Fibroblast of lung (primary cell): ENCODE data around the gene CEP131. TPM values are rescaled to one million over a fixed set of nuclear protein-coding genes. Genes with fewer than 3 reads are reported as not detected.

Experiments
- DNase-seq, 2 donors: peaks; one replicate each; pipeline versions ENCODE4 v3.0.0 to v3.0.0-alpha.2; 2010; ENCODE audit warnings: low read depth in 2 of 2
- H2AFZ ChIP-seq: 2 replicates; pipeline ENCODE4 v1.5.1; 2012; ENCODE audit warnings: low read length, control low read depth, inconsistent platforms
- H3K27ac ChIP-seq: 2 replicates; pipeline ENCODE4 v1.5.1; 2011; ENCODE audit warnings: low read length, control low read depth; ENCODE audit not compliant: insufficient read depth
- H3K27me3 ChIP-seq: 2 replicates; pipeline ENCODE4 v1.5.1; 2011; ENCODE audit warnings: mild to moderate bottlenecking, low read length; ENCODE audit not compliant: control insufficient read depth, insufficient read depth
- H3K36me3 ChIP-seq: 2 replicates; pipeline ENCODE4 v1.5.1; 2011; ENCODE audit warnings: low read length; ENCODE audit not compliant: control insufficient read depth, insufficient read depth
- H3K4me1 ChIP-seq: 2 replicates; pipeline ENCODE4 v1.5.1; 2011; ENCODE audit warnings: low read length; ENCODE audit not compliant: control insufficient read depth, insufficient read depth; ENCODE audit errors: extremely low read depth
- H3K4me2 ChIP-seq: 2 replicates; pipeline ENCODE4 v1.5.1; 2011; ENCODE audit warnings: low read length, control low read depth; ENCODE audit not compliant: insufficient read depth; ENCODE audit errors: extremely low read depth
- H3K4me3 ChIP-seq, 4 experiments: fragments of 200-600 bp in 1 of 4; sonication (generic) in 1 of 4; replicated peaks in 1 of 4; 2 replicates each; pipeline ENCODE4 v1.5.1; 2011 to 2016; ENCODE audit warnings: low read length in 4 of 4, low read depth in 3 of 4, mild to moderate bottlenecking in 3 of 4, control low read depth in 2 of 4, inconsistent platforms in 1 of 4, mixed read lengths in 1 of 4; ENCODE audit not compliant: insufficient read depth in 1 of 4; ENCODE audit errors: control extremely low read depth in 1 of 4
- H3K79me2 ChIP-seq: 2 replicates; pipeline ENCODE4 v1.5.1; 2012; ENCODE audit warnings: mild to moderate bottlenecking, low read length, inconsistent platforms; ENCODE audit not compliant: control insufficient read depth, insufficient read depth
- H3K9ac ChIP-seq: 2 replicates; pipeline ENCODE4 v1.5.1; 2011; ENCODE audit warnings: mild to moderate bottlenecking, low read length, control low read depth; ENCODE audit not compliant: insufficient read depth
- H3K9me3 ChIP-seq: 2 replicates; pipeline ENCODE4 v1.5.1; 2012; ENCODE audit warnings: low read depth, low read length; ENCODE audit not compliant: control insufficient read depth, insufficient read depth
- H4K20me1 ChIP-seq: 2 replicates; pipeline ENCODE4 v1.5.1; 2011; ENCODE audit warnings: low read length; ENCODE audit not compliant: control insufficient read depth, insufficient read depth; ENCODE audit errors: extremely low read depth
- EZH2 ChIP-seq: IDR thresholded peaks from 2 replicates; pipeline ENCODE4 v1.5.1; 2012; ENCODE audit warnings: low read length, control low read depth, mild to moderate bottlenecking; ENCODE audit errors: missing control alignments
- polyA plus RNA-seq, 2 donors: library from polyadenylated mRNA; depleted of rRNA in 1 of 2; stranded (reverse) in 1 of 2; unstranded in 1 of 2; fragments of >200 nt; gene quantifications; 2 replicates each; pipeline ENCODE4 v1.2.1, GENCODE V29; 2011 to 2012; ENCODE audit warnings: missing spikeins in 1 of 2
- total RNA-seq: library from RNA; depleted of rRNA; stranded (reverse); fragments of >200 nt; gene quantifications from 2 replicates; pipeline ENCODE4 v1.2.1, GENCODE V29; 2014
- TF ChIP-seq, protein P1 (sequence below), 2 donors: IDR thresholded peaks in 1 of 2; conservative IDR thresholded peaks in 1 of 2; 1 replicate in 1 of 2; 2 replicates in 1 of 2; pipeline ENCODE4 v1.5.1; 2011 to 2012; ENCODE audit warnings: low read length in 2 of 2, control low read depth in 1 of 2, inconsistent platforms in 1 of 2, low read depth in 1 of 2, mild to moderate bottlenecking in 1 of 2

Gene CEP131
- total and polyA plus RNA-seq, 2 donors (not counting 1 experiment from before 2014, with no cell fraction given), result 2.0 to 7.4 TPM

- Histone ChIP-seq H3K9me3 (no peaks in the 10 kb centered on the region), H3K4me1 (peaks cover 5% of the 10 kb centered on the region), H2AFZ (no peak overlapping the region), H3K79me2 (peaks cover 40% of the 10 kb centered on the region), H3K4me2 (peak overlapping the region; percentile 99), H4K20me1 (no peaks in the 10 kb centered on the region), H3K9ac (peak overlapping the region; percentile 84), H3K4me3 (peak overlapping the region; percentile 73 to 90 (median 80)), H3K27ac (peak overlapping the region; percentile 60), H3K27me3 (no peaks in the 10 kb centered on the region), H3K36me3 (peaks cover 14% of the 10 kb centered on the region)
- DNase-seq, result no peak
- TF ChIP-seq, protein P1, sequence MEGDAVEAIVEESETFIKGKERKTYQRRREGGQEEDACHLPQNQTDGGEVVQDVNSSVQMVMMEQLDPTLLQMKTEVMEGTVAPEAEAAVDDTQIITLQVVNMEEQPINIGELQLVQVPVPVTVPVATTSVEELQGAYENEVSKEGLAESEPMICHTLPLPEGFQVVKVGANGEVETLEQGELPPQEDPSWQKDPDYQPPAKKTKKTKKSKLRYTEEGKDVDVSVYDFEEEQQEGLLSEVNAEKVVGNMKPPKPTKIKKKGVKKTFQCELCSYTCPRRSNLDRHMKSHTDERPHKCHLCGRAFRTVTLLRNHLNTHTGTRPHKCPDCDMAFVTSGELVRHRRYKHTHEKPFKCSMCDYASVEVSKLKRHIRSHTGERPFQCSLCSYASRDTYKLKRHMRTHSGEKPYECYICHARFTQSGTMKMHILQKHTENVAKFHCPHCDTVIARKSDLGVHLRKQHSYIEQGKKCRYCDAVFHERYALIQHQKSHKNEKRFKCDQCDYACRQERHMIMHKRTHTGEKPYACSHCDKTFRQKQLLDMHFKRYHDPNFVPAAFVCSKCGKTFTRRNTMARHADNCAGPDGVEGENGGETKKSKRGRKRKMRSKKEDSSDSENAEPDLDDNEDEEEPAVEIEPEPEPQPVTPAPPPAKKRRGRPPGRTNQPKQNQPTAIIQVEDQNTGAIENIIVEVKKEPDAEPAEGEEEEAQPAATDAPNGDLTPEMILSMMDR (conservative IDR thresholded peaks at IDR 0.05 in 1 of 2, IDR thresholded peaks at IDR 0.05 in 1 of 2; ENCODE audit: low read depth in 1 of 2, low read length in 2 of 2), result no peak
- TF ChIP-seq EZH2, result no peak
Observed at GRCh38 chr17:81237591-81238489, 15.1 kb upstream of the CEP131 start.

- no peak overlapping the region for H3K27ac ChIP-seq
- H3K9ac ChIP-seq, result no peak overlapping the region
- no peaks in the 10 kb centered on the region for H3K9me3 ChIP-seq
- DNase-seq, result no peak
- H3K4me2 ChIP-seq, result no peak overlapping the region
- H3K4me3 ChIP-seq, result no peak overlapping the region
- H3K4me1 ChIP-seq, result peaks cover 5% of the 10 kb centered on the region
- no peaks in the 10 kb centered on the region for H4K20me1 ChIP-seq
- H2AFZ ChIP-seq, result no peak overlapping the region
- peaks cover 13% of the 10 kb centered on the region for H3K36me3 ChIP-seq
- H3K79me2 ChIP-seq, result peaks cover 39% of the 10 kb centered on the region
- TF ChIP-seq, protein P1 (conservative IDR thresholded peaks at IDR 0.05 in 1 of 2, IDR thresholded peaks at IDR 0.05 in 1 of 2; ENCODE audit: low read depth in 1 of 2, low read length in 2 of 2), result no peak
- TF ChIP-seq EZH2, result no peak
- no peaks in the 10 kb centered on the region for H3K27me3 ChIP-seq
Observed at GRCh38 chr17:81236784-81237183, 14.0 kb upstream of the CEP131 start.

DNA sequence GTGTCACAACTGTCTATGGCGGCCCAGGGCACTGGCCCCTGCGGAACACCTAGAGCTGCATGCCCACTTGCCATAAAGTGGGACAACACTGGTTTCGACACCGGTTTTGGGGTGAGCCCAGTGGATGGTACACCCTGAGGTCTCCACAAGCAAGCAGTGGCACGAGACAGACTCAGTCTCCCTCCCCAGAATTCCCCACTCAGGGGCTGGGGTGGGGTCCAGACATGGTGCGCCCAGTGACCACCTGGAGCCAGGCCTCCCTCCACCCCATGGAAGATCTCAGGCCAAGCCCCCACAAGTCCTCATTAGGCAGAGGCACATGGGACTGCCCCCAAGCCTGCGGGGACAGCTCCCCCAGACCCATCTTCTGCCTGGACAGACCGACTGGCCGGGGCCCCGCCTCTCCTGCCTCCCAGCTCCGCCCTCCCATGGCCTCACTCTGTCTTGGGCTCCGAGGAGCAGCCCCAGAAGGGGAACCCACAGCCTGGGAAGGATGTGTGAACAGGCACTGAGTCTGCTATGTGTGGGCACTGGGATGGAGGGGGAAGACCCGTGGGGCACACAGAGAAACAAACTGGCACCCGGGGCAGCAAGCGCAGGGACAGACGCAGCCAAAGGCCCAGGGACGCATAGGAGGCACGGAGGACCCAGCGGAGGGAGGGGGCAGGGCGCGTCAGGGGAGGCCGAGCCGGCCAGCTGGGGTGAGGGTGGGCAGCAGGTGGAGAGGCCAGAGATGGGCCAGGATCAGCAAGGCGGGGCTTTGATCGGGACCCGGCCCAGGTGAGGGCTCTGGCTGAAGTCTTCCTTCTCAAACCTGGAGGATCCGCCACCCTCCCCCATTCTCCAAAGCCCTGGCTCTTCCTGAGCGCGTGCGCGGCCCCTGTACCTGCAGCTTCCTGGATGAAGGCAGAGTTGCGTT is 13.3 kb upstream of the CEP131 start:
- H2AFZ ChIP-seq, result no peak overlapping the region
- H3K79me2 ChIP-seq, result peaks cover 33% of the 10 kb centered on the region
- H3K9ac ChIP-seq, result no peak overlapping the region
- TF ChIP-seq, protein P1 (conservative IDR thresholded peaks at IDR 0.05 in 1 of 2, IDR thresholded peaks at IDR 0.05 in 1 of 2; ENCODE audit: low read depth in 1 of 2, low read length in 2 of 2), result no peak
- TF ChIP-seq EZH2, result no peak
- no peaks in the 10 kb centered on the region for H3K9me3 ChIP-seq
- H3K4me3 ChIP-seq, result no peak overlapping the region
- H3K36me3 ChIP-seq, result peaks cover 15% of the 10 kb centered on the region
- H3K4me2 ChIP-seq, result no peak overlapping the region
- peaks cover 5% of the 10 kb centered on the region for H3K4me1 ChIP-seq
- no peaks in the 10 kb centered on the region for H3K27me3 ChIP-seq
- H3K27ac ChIP-seq, result no peak overlapping the region
- no peak for DNase-seq
- H4K20me1 ChIP-seq, result no peaks in the 10 kb centered on the region
